ACC112 (cell line): ENCODE results near the gene C9orf43.
A peak's percentile ranks its signal among the peaks of the same experiment; 100 is the strongest.
"Not testable (repeated sequence)": the region's sequence is repeated elsewhere in the genome, so short reads cannot be mapped to it uniquely, and the experiment has no call there.

ENCODE experiments used
- H2AFZ ChIP-seq: fragments of 200-600 bp; sonication (generic); one replicate; pipeline ENCODE4 v1.6.0; 2017; ENCODE audit warnings: antibody characterized with exemption, low read length; ENCODE audit not compliant: unreplicated experiment
- H3K27ac ChIP-seq: fragments of 200-600 bp; sonication (generic); 2 replicates; pipeline ENCODE4 v1.5.1; 2014; ENCODE audit warnings: low read depth, mild to moderate bottlenecking, antibody characterized with exemption, low read length, moderate library complexity
- H3K27me3 ChIP-seq: fragments of 200-600 bp; sonication (generic); 2 replicates; pipeline ENCODE4 v1.6.1; 2014; ENCODE audit warnings: mild to moderate bottlenecking, antibody characterized with exemption, low read length, moderate library complexity, mixed read lengths; ENCODE audit not compliant: insufficient read depth
- H3K36me3 ChIP-seq: fragments of 200-600 bp; sonication (generic); 2 replicates; pipeline ENCODE4 v1.6.1; 2016; ENCODE audit warnings: mild to moderate bottlenecking, antibody characterized with exemption, low read length, moderate library complexity, mixed read lengths; ENCODE audit not compliant: insufficient read depth
- H3K4me1 ChIP-seq: fragments of 200-600 bp; sonication (generic); one replicate; pipeline ENCODE4 v1.6.1; 2016; ENCODE audit warnings: low read length, mixed read lengths; ENCODE audit not compliant: insufficient read depth, unreplicated experiment, control insufficient read depth
- H3K4me3 ChIP-seq: fragments of 200-600 bp; sonication (generic); 2 replicates; pipeline ENCODE4 v1.5.1; 2014; ENCODE audit warnings: mild to moderate bottlenecking, low read depth, low read length
- H3K79me2 ChIP-seq: fragments of 200-600 bp; sonication (generic); one replicate; pipeline ENCODE4 v1.6.0; 2016; ENCODE audit warnings: low read length; ENCODE audit not compliant: control insufficient read depth, unreplicated experiment, insufficient read depth

Gene C9orf43

GRCh38 chr9:113410207-113410864 is at the start of gene C9orf43, which contains the start of gene POLE3:
Gene C9orf43, plus strand, starts transcription at chr9:113410747. Its CDS starts 2,747 bp downstream, at chr9:113413494.
Gene POLE3, minus strand, starts transcription at chr9:113410675. Its CDS starts 382 bp downstream, at chr9:113410293.
- Histone ChIP-seq H3K36me3 (peaks cover 12% of the 10 kb centered on the region), H3K4me1 (peaks cover 14% of the 10 kb centered on the region), H2AFZ (peak within 1 kb of the TSS; percentile 97), H3K27ac (peak within 1 kb of the TSS; percentile 93), H3K79me2 (peaks cover 30% of the 10 kb centered on the region), H3K4me3 (peak within 1 kb of the TSS; percentile 84), H3K27me3 (no peaks in the 10 kb centered on the region)

GRCh38 chr9:113361304-113362018 is 49.1 kb upstream of the C9orf43 start:
- no peak overlapping the region for H2AFZ ChIP-seq
- peaks cover 17% of the 10 kb centered on the region for H3K4me1 ChIP-seq
- no peaks in the 10 kb centered on the region for H3K36me3 ChIP-seq
- no peak overlapping the region for H3K27ac ChIP-seq
- H3K27me3 ChIP-seq: peaks cover 18% of the 10 kb centered on the region
- H3K79me2 ChIP-seq: no peaks in the 10 kb centered on the region
- peak overlapping the region; percentile 32; the same call in 1 of the 2 replicates for H3K4me3 ChIP-seq

GRCh38 chr9:113363336-113363735 is 47.2 kb upstream of the C9orf43 start:
- Histone ChIP-seq H3K4me1 (peaks cover 17% of the 10 kb centered on the region), H2AFZ (no peak overlapping the region), H3K79me2 (no peaks in the 10 kb centered on the region), H3K36me3 (no peaks in the 10 kb centered on the region), H3K4me3 (no peak overlapping the region), H3K27ac (no peak overlapping the region), H3K27me3 (peaks cover 8% of the 10 kb centered on the region)

- Histone ChIP-seq H3K4me3 (no peak overlapping the region), H2AFZ (no peak overlapping the region), H3K27ac (no peak overlapping the region), H3K4me1 (peaks cover 17% of the 10 kb centered on the region), H3K36me3 (no peaks in the 10 kb centered on the region), H3K27me3 (peaks cover 2% of the 10 kb centered on the region; the same call in 1 of the 2 replicates), H3K79me2 (no peaks in the 10 kb centered on the region)
These were observed 45.6 kb upstream of the C9orf43 start for GRCh38 chr9:113364951-113365350.

GRCh38 chr9:113365652-113366051 is 44.9 kb upstream of the C9orf43 start:
- not testable (repeated sequence) for H3K36me3 ChIP-seq, H3K79me2 ChIP-seq, H2AFZ ChIP-seq, H3K4me3 ChIP-seq, H3K27me3 ChIP-seq, H3K27ac ChIP-seq
- peaks cover 17% of the 10 kb centered on the region for H3K4me1 ChIP-seq

GRCh38 chr9:113368348-113368981 is 42.1 kb upstream of the C9orf43 start:
- Histone ChIP-seq H3K27me3 (no peaks in the 10 kb centered on the region), H3K4me3 (no peak overlapping the region), H2AFZ (no peak overlapping the region), H3K4me1 (no peaks in the 10 kb centered on the region), H3K79me2 (no peaks in the 10 kb centered on the region), H3K36me3 (no peaks in the 10 kb centered on the region), H3K27ac (no peak overlapping the region)

- no peaks in the 10 kb centered on the region for H3K4me1 ChIP-seq
- no peaks in the 10 kb centered on the region for H3K79me2 ChIP-seq
- H3K4me3 ChIP-seq: no peak overlapping the region
- peaks cover 6% of the 10 kb centered on the region; the same call in 1 of the 2 replicates for H3K36me3 ChIP-seq
- H2AFZ ChIP-seq: no peak overlapping the region
- H3K27me3 ChIP-seq: no peaks in the 10 kb centered on the region
- H3K27ac ChIP-seq: no peak overlapping the region
These were observed 41.3 kb upstream of the C9orf43 start for GRCh38 chr9:113368982-113369854.

GRCh38 chr9:113369855-113370140 is 40.7 kb upstream of the C9orf43 start:
- no peaks in the 10 kb centered on the region for H3K79me2 ChIP-seq
- no peak overlapping the region for H3K27ac ChIP-seq
- H3K4me3 ChIP-seq: no peak overlapping the region
- H3K36me3 ChIP-seq: peaks cover 10% of the 10 kb centered on the region; the same call in 1 of the 2 replicates
- no peak overlapping the region for H2AFZ ChIP-seq
- H3K27me3 ChIP-seq: no peaks in the 10 kb centered on the region
- no peaks in the 10 kb centered on the region for H3K4me1 ChIP-seq

GRCh38 chr9:113370806-113371325 is 39.7 kb upstream of the C9orf43 start:
- Histone ChIP-seq H2AFZ (no peak overlapping the region), H3K4me1 (peaks cover 6% of the 10 kb centered on the region), H3K79me2 (no peaks in the 10 kb centered on the region)

GRCh38 chr9:113372059-113372458 is 38.5 kb upstream of the C9orf43 start:
- Histone ChIP-seq H3K27ac (no peak overlapping the region), H3K27me3 (no peaks in the 10 kb centered on the region), H3K4me1 (peaks cover 6% of the 10 kb centered on the region), H2AFZ (no peak overlapping the region), H3K4me3 (no peak overlapping the region), H3K79me2 (no peaks in the 10 kb centered on the region), H3K36me3 (peaks cover 10% of the 10 kb centered on the region; the same call in 1 of the 2 replicates)

More at GRCh38 chr9:113370806-113371325, 39.7 kb upstream of the C9orf43 start:
- Histone ChIP-seq H3K27ac (no peak overlapping the region), H3K27me3 (no peaks in the 10 kb centered on the region), H3K36me3 (peaks cover 10% of the 10 kb centered on the region; the same call in 1 of the 2 replicates), H3K4me3 (no peak overlapping the region)
